K562 (cell line): ENCODE measurements around the gene POLR3GL. TPM values are rescaled to one million over a fixed set of nuclear protein-coding genes. Genes with fewer than 3 reads are reported as not detected.

Experiments
- HIVEP1 ChIP-seq: fragments of 250-450 bp; sonication (Bioruptor Pico); IDR thresholded peaks from 2 replicates; pipeline ENCODE4 v1.4.0; 2020; ENCODE audit warnings: mild to moderate bottlenecking
- MAFK ChIP-seq: IDR thresholded peaks from 2 replicates; pipeline ENCODE4 v1.6.1; 2011; ENCODE audit warnings: low read length, improper control_type of control experiment
- MCM7 ChIP-seq, 2 experiments: fragments of 450-650 bp; IDR thresholded peaks; 2 replicates each; pipeline ENCODE4 v1.6.1; 2016 to 2018
- MTA3 ChIP-seq: fragments of 450-650 bp; formaldehyde crosslinking; IDR thresholded peaks from 2 replicates; pipeline ENCODE4 v1.6.1; 2017; ENCODE audit warnings: mild to moderate bottlenecking, borderline replicate concordance
- MYBL2 ChIP-seq, 2 experiments: fragments of 450-650 bp in 1 of 2; sonication (generic) in 1 of 2; formaldehyde crosslinking in 1 of 2; IDR thresholded peaks; 2 replicates each; pipeline versions ENCODE4 v1.6.1 to v1.8.1; 2017 to 2022; ENCODE audit warnings: borderline replicate concordance in 1 of 2, inconsistent platforms in 1 of 2, low read depth in 1 of 2, mild to moderate bottlenecking in 1 of 2, missing genetic modification reagents in 1 of 2, moderate library complexity in 1 of 2
- NFRKB ChIP-seq: fragments of 450-650 bp; IDR thresholded peaks from 2 replicates; pipeline ENCODE4 v1.6.1; 2016; ENCODE audit warnings: low read depth
- RUNX1 ChIP-seq: sonication (generic); IDR thresholded peaks from 2 replicates; pipeline ENCODE4 v1.6.1; 2016; ENCODE audit warnings: antibody characterized with exemption, low read depth
- SMAD3 ChIP-seq: fragments of 450-650 bp; formaldehyde crosslinking; conservative IDR thresholded peaks from 2 replicates; pipeline ENCODE4 v1.4.0; 2020; ENCODE audit warnings: mild to moderate bottlenecking
- SRSF7 ChIP-seq: fragments of 200-400 bp; formaldehyde crosslinking; optimal IDR thresholded peaks from 2 replicates; pipeline ENCODE3; 2017; ENCODE audit warnings: mild to moderate bottlenecking, low read depth, low read length
- TAF1 ChIP-seq: IDR thresholded peaks from 2 replicates; pipeline ENCODE4 v1.6.1; 2011; ENCODE audit warnings: mild to moderate bottlenecking, low read length, moderate library complexity; ENCODE audit not compliant: insufficient read depth, control insufficient read depth, severe bottlenecking; ENCODE audit errors: extremely low read depth
- TEAD1 ChIP-seq, 2 experiments: fragments of 450-650 bp in 1 of 2; sonication (generic) in 1 of 2; formaldehyde crosslinking; IDR thresholded peaks; 2 replicates each; pipeline versions ENCODE4 v1.4.0 to v1.8.0; 2020 to 2022; ENCODE audit warnings: mild to moderate bottlenecking in 2 of 2, missing genetic modification reagents in 1 of 2
- ZNF316 ChIP-seq: fragments of 450-650 bp; IDR thresholded peaks from 2 replicates; pipeline ENCODE4 v1.6.1; 2016
- ZNF408 ChIP-seq: fragments of 250-450 bp; sonication (Bioruptor Pico); IDR thresholded peaks from 2 replicates; pipeline ENCODE4 v1.4.0; 2020; ENCODE audit warnings: low read depth, mild to moderate bottlenecking, moderate library complexity
- ZNF507 ChIP-seq: conservative IDR thresholded peaks from 2 replicates; pipeline ENCODE4 v1.6.1; 2017; ENCODE audit warnings: missing genetic modification characterization, missing compliant biosample characterization
- polyA plus RNA-seq, 8 experiments: library from polyadenylated mRNA; depleted of rRNA in 4 of 8; stranded (reverse) in 5 of 8; unstranded in 3 of 8; fragments of >200 nt; fragmentation: Nextera tagmentation in 2 of 8; fragmentation: Illumina TruSeq in 1 of 8; extraction: Ambion mirVana in 2 of 8; extraction: Trizol in 1 of 8; gene quantifications; 2 replicates each; pipeline versions ENCODE4 v1.2.1 to v1.2.3, GENCODE V29; 2011 to 2014; ENCODE audit warnings: inconsistent platforms in 1 of 8, missing spikeins in 1 of 8
- total RNA-seq, 7 experiments: library from RNA; depleted of rRNA in 6 of 7; stranded (reverse); fragments of >200 nt in 6 of 7; fragmentation: Illumina TruSeq in 2 of 7; extraction: Trizol in 2 of 7; gene quantifications; 2 replicates each; pipeline versions ENCODE4 v1.2.1 to v1.2.3, GENCODE V29; 2011 to 2021; ENCODE audit warnings: low replicate concordance in 1 of 7
- TF ChIP-seq, protein P1 (sequence below): fragments of 450-650 bp; IDR thresholded peaks from 2 replicates; pipeline ENCODE4 v1.7.1; 2018; ENCODE audit warnings: mild to moderate bottlenecking, low read depth; ENCODE audit not compliant: partially characterized antibody
- TF ChIP-seq, protein P2 (sequence below): sonication (generic); formaldehyde crosslinking; IDR thresholded peaks from 2 replicates; pipeline ENCODE4 v1.8.1; 2022; ENCODE audit warnings: missing genetic modification reagents
- TF ChIP-seq, protein P3 (sequence below): fragments of 200-800 bp; sonication (Bioruptor generic); IDR thresholded peaks from 2 replicates; pipeline ENCODE4 v1.6.1; 2017; ENCODE audit warnings: missing genetic modification characterization, missing compliant biosample characterization
- TF ChIP-seq, protein P4 (sequence below), 2 experiments: IDR thresholded peaks in 1 of 2; conservative IDR thresholded peaks in 1 of 2; 2 replicates each; pipeline ENCODE4 v1.6.1; 2016; ENCODE audit warnings: low read depth in 2 of 2, mild to moderate bottlenecking in 1 of 2, missing compliant biosample characterization in 1 of 2, missing genetic modification characterization in 1 of 2, moderate library complexity in 1 of 2

Gene POLR3GL
- total and polyA plus RNA-seq, 9 of the 15 experiments (the other 6 are each of a cell fraction or from before 2014, with no cell fraction given), result 14.6 to 48.4 (median 38.2) TPM

DNA sequence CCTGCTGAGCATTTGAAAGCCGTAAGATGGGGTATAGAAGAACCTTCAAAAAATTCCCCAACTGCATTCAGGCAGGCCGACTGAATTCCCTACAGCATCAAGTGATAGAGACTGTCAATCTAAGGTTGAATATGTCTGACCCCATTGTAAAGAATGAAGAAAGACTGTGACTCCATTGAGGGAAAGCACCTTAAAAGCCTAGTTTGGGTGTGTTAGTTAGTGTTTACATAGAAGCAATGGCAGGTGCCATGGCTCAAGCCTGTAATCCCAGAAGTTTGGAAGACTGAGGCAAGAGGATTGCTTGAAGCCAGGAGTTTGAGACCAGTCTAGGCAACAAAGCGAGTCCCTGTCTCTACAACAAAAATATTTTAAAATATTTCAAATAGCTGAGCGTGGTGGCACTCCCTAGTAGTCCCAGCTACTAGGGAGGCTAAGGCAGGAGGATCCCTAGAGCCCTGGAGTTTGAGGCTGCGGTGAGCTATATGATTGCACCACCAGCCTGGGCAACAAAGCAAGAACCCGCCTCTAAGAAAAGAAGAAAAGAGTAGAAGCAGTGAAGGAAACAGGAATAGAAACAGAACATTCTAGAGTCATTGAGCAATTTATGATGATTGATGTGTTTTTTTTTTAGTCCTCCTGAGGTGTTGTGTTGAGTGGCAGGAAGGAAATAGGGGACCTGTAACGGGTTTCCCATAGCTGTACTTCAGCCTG is 15.4 kb downstream of the POLR3GL start (continued):
- TF ChIP-seq SRSF7 (no peak), MTA3 (no peak), MAFK (0 out of 2 replicates have a peak, but pooled peaks have one; percentile 1), RUNX1 (no peak), NFRKB (peak; percentile 78), MYBL2 (IDR thresholded peaks at IDR 0.05; ENCODE audit: low read depth) (no peak), MYBL2 (CRISPR knock-in tag; IDR thresholded peaks at IDR 0.05; ENCODE audit: borderline replicate concordance) (no peak), MCM7 (IDR thresholded peaks at IDR 0.05) (no peak), ZNF316 (peak; percentile 88), ZNF507 (tag) (no peak), ZNF408 (CRISPR knock-in tag) (no peak), TEAD1 (CRISPR knock-in tag; IDR thresholded peaks at IDR 0.05) (no peak), TAF1 (peak; percentile 29), HIVEP1 (CRISPR knock-in tag) (no peak), SMAD3 (no peak)
- TF ChIP-seq, protein P1, sequence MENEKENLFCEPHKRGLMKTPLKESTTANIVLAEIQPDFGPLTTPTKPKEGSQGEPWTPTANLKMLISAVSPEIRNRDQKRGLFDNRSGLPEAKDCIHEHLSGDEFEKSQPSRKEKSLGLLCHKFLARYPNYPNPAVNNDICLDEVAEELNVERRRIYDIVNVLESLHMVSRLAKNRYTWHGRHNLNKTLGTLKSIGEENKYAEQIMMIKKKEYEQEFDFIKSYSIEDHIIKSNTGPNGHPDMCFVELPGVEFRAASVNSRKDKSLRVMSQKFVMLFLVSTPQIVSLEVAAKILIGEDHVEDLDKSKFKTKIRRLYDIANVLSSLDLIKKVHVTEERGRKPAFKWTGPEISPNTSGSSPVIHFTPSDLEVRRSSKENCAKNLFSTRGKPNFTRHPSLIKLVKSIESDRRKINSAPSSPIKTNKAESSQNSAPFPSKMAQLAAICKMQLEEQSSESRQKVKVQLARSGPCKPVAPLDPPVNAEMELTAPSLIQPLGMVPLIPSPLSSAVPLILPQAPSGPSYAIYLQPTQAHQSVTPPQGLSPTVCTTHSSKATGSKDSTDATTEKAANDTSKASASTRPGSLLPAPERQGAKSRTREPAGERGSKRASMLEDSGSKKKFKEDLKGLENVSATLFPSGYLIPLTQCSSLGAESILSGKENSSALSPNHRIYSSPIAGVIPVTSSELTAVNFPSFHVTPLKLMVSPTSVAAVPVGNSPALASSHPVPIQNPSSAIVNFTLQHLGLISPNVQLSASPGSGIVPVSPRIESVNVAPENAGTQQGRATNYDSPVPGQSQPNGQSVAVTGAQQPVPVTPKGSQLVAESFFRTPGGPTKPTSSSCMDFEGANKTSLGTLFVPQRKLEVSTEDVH, result no peak
- TF ChIP-seq, protein P2, sequence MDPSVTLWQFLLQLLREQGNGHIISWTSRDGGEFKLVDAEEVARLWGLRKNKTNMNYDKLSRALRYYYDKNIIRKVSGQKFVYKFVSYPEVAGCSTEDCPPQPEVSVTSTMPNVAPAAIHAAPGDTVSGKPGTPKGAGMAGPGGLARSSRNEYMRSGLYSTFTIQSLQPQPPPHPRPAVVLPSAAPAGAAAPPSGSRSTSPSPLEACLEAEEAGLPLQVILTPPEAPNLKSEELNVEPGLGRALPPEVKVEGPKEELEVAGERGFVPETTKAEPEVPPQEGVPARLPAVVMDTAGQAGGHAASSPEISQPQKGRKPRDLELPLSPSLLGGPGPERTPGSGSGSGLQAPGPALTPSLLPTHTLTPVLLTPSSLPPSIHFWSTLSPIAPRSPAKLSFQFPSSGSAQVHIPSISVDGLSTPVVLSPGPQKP, result no peak
- TF ChIP-seq, protein P3, sequence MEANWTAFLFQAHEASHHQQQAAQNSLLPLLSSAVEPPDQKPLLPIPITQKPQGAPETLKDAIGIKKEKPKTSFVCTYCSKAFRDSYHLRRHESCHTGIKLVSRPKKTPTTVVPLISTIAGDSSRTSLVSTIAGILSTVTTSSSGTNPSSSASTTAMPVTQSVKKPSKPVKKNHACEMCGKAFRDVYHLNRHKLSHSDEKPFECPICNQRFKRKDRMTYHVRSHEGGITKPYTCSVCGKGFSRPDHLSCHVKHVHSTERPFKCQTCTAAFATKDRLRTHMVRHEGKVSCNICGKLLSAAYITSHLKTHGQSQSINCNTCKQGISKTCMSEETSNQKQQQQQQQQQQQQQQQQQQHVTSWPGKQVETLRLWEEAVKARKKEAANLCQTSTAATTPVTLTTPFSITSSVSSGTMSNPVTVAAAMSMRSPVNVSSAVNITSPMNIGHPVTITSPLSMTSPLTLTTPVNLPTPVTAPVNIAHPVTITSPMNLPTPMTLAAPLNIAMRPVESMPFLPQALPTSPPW (CRISPR knock-in tag), result 0 out of 2 replicates have a peak, but pooled peaks have one; percentile 28
- TF ChIP-seq, protein P4, sequence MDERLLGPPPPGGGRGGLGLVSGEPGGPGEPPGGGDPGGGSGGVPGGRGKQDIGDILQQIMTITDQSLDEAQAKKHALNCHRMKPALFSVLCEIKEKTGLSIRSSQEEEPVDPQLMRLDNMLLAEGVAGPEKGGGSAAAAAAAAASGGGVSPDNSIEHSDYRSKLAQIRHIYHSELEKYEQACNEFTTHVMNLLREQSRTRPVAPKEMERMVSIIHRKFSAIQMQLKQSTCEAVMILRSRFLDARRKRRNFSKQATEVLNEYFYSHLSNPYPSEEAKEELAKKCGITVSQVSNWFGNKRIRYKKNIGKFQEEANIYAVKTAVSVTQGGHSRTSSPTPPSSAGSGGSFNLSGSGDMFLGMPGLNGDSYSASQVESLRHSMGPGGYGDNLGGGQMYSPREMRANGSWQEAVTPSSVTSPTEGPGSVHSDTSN (CRISPR knock-in tag; IDR thresholded peaks at IDR 0.05; ENCODE audit: low read depth), result no peak
- TF ChIP-seq, protein P4 (tag; conservative IDR thresholded peaks at IDR 0.05; ENCODE audit: low read depth), result peak; percentile 89
